ENCODE measurements around the gene C19orf44. TPM values are rescaled to one million over a fixed set of nuclear protein-coding genes. Genes with fewer than 3 reads are reported as not detected.
A peak's percentile ranks its signal among the peaks of the same experiment; 100 is the strongest.
"Not testable (repeated sequence)": the region's sequence is repeated elsewhere in the genome, so short reads cannot be mapped to it uniquely, and the experiment has no call there.

The C19orf44 gene
- total RNA-seq, 4 donors from 2014 or later, result 2.7 to 7.4 (median 6.5) TPM

GRCh38 chr19:16536130-16536529 lies 39.9 kb downstream of the C19orf44 start:
- peaks cover 69% of the 10 kb centered on the region for H3K36me3 ChIP-seq
- no peaks in the 10 kb centered on the region for H3K27me3 ChIP-seq
- H3K27ac ChIP-seq, result no peak overlapping the region
- no peaks in the 10 kb centered on the region for H3K9me3 ChIP-seq
- TF ChIP-seq POLR2A (IDR thresholded peaks at IDR 0.05) (no peak), EP300 (IDR thresholded peaks at IDR 0.05) (no peak)
- WGBS, result 99% methylated on average over 9 of the region's 9 CpGs
- H3K4me3 ChIP-seq, result no peak overlapping the region
- DNase-seq (ENCODE audit: low spot score in 2 of 2), result no peak
- peaks cover 26% of the 10 kb centered on the region for H3K4me1 ChIP-seq

GRCh38 chr19:16537111-16537510 lies 40.9 kb downstream of the C19orf44 start:
- WGBS, result 90% methylated on average over 13 of the region's 13 CpGs
- DNase-seq (ENCODE audit: low spot score in 2 of 2), result no peak
- H3K36me3 ChIP-seq, result peaks cover 59% of the 10 kb centered on the region
- H3K9me3 ChIP-seq, result no peaks in the 10 kb centered on the region
- TF ChIP-seq POLR2AphosphoS5 (IDR thresholded peaks at IDR 0.05) (no peak), EP300 (IDR thresholded peaks at IDR 0.05) (no peak), POLR2A (IDR thresholded peaks at IDR 0.05) (no peak), CTCF (IDR thresholded peaks at IDR 0.05) (no peak)
- peaks cover 33% of the 10 kb centered on the region for H3K4me1 ChIP-seq
- H3K4me3 ChIP-seq, result no peak overlapping the region
- H3K27me3 ChIP-seq, result no peaks in the 10 kb centered on the region
- H3K27ac ChIP-seq, result no peak overlapping the region

GRCh38 chr19:16540948-16541347 lies 44.8 kb downstream of the C19orf44 start:
- TF ChIP-seq EP300 (IDR thresholded peaks at IDR 0.05), result no peak
- no peak for TF ChIP-seq POLR2AphosphoS5 (IDR thresholded peaks at IDR 0.05)
- no peak for TF ChIP-seq POLR2A (IDR thresholded peaks at IDR 0.05)
- TF ChIP-seq CTCF (IDR thresholded peaks at IDR 0.05), result no peak
- Histone ChIP-seq H3K9me3 (no peaks in the 10 kb centered on the region), H3K27me3 (no peaks in the 10 kb centered on the region), H3K27ac (no peak overlapping the region), H3K36me3 (peaks cover 21% of the 10 kb centered on the region), H3K4me3 (peak overlapping the region; percentile 90), H3K4me1 (peaks cover 49% of the 10 kb centered on the region)
- no peak for DNase-seq (ENCODE audit: low spot score in 2 of 2)
- WGBS, result 86% methylated on average over 12 of the region's 12 CpGs

GRCh38 chr19:16541526-16542044 lies 45.4 kb downstream of the C19orf44 start:
- Histone ChIP-seq H3K27ac (peak overlapping the region; percentile 91), H3K4me1 (peaks cover 49% of the 10 kb centered on the region), H3K4me3 (peak overlapping the region; percentile 90), H3K27me3 (no peaks in the 10 kb centered on the region), H3K36me3 (peaks cover 16% of the 10 kb centered on the region), H3K9me3 (no peaks in the 10 kb centered on the region)
- no peak for DNase-seq (ENCODE audit: low spot score in 2 of 2)
- WGBS, result 0% methylated on average over 22 of the region's 29 CpGs
- TF ChIP-seq POLR2A (IDR thresholded peaks at IDR 0.05) (no peak), POLR2AphosphoS5 (IDR thresholded peaks at IDR 0.05) (no peak), EP300 (IDR thresholded peaks at IDR 0.05) (no peak)

- H3K36me3 ChIP-seq, result peaks cover 11% of the 10 kb centered on the region
- no peaks in the 10 kb centered on the region for H3K9me3 ChIP-seq
- TF ChIP-seq POLR2A (IDR thresholded peaks at IDR 0.05) (peak in 1 of 2 donors; percentile 83), EP300 (IDR thresholded peaks at IDR 0.05) (no peak), CTCF (IDR thresholded peaks at IDR 0.05) (no peak), POLR2AphosphoS5 (IDR thresholded peaks at IDR 0.05) (peak; percentile 55 to 87 (median 68))
- H3K4me1 ChIP-seq, result peaks cover 49% of the 10 kb centered on the region
- WGBS, result 3% methylated on average over 7 of the region's 108 CpGs
- H3K4me3 ChIP-seq, result peak within 1 kb of the TSS; percentile 90
- DNase-seq (ENCODE audit: low spot score in 2 of 2), result peak; percentile 95
- H3K27me3 ChIP-seq, result no peaks in the 10 kb centered on the region
- peak within 1 kb of the TSS; percentile 91 for H3K27ac ChIP-seq
Observed at GRCh38 chr19:16542045-16542909, 46.1 kb downstream of the C19orf44 start, which contains the start of gene CHERP. CHERP (minus strand) TSS chr19:16542437; CDS start chr19:16542378, 59 bp downstream.

- peaks cover 49% of the 10 kb centered on the region for H3K4me1 ChIP-seq
- WGBS, result 5% methylated on average over 11 of the region's 15 CpGs
- peak overlapping the region; percentile 91 for H3K27ac ChIP-seq
- H3K27me3 ChIP-seq, result no peaks in the 10 kb centered on the region
- H3K36me3 ChIP-seq, result peaks cover 8% of the 10 kb centered on the region
- DNase-seq (ENCODE audit: low spot score in 2 of 2), result no peak
- H3K4me3 ChIP-seq, result peak overlapping the region; percentile 90
- TF ChIP-seq CTCF (IDR thresholded peaks at IDR 0.05) (no peak), EP300 (IDR thresholded peaks at IDR 0.05) (no peak), POLR2AphosphoS5 (IDR thresholded peaks at IDR 0.05) (no peak), POLR2A (IDR thresholded peaks at IDR 0.05) (no peak)
- no peaks in the 10 kb centered on the region for H3K9me3 ChIP-seq
Observed at GRCh38 chr19:16542910-16543472, 46.8 kb downstream of the C19orf44 start.

- not testable (repeated sequence) for DNase-seq (ENCODE audit: low spot score in 2 of 2); H3K4me3 ChIP-seq; H3K27me3 ChIP-seq; H3K9me3 ChIP-seq; H3K36me3 ChIP-seq; H3K27ac ChIP-seq
- 75% methylated on average over 6 of the region's 6 CpGs for WGBS
- peaks cover 42% of the 10 kb centered on the region for H3K4me1 ChIP-seq
Observed at GRCh38 chr19:16543734-16544133, 47.5 kb downstream of the C19orf44 start.

Data from suprapubic skin (tissue), 4 donors.